Suppressor macrophage (primary cell): ENCODE results near the gene KCNJ10.
"Not testable (repeated sequence)": the region's sequence is repeated elsewhere in the genome, so short reads cannot be mapped to it uniquely, and the experiment has no call there.

ENCODE experiments used
- DNase-seq, 4 experiments: peaks; one replicate each; pipeline ENCODE4 v3.0.0-alpha.2; 2020 to 2022

Gene KCNJ10

GRCh38 chr1:160061369-160062229 lies 8.4 kb downstream of the KCNJ10 start:
- DNase-seq = no peak

- peak in 2 of 4 experiments; percentile 25 to 34 for DNase-seq
Observed at GRCh38 chr1:160058087-160058486, 11.9 kb downstream of the KCNJ10 start.

GRCh38 chr1:160056648-160057169 lies 13.3 kb downstream of the KCNJ10 start:
- no peak for DNase-seq

DNA sequence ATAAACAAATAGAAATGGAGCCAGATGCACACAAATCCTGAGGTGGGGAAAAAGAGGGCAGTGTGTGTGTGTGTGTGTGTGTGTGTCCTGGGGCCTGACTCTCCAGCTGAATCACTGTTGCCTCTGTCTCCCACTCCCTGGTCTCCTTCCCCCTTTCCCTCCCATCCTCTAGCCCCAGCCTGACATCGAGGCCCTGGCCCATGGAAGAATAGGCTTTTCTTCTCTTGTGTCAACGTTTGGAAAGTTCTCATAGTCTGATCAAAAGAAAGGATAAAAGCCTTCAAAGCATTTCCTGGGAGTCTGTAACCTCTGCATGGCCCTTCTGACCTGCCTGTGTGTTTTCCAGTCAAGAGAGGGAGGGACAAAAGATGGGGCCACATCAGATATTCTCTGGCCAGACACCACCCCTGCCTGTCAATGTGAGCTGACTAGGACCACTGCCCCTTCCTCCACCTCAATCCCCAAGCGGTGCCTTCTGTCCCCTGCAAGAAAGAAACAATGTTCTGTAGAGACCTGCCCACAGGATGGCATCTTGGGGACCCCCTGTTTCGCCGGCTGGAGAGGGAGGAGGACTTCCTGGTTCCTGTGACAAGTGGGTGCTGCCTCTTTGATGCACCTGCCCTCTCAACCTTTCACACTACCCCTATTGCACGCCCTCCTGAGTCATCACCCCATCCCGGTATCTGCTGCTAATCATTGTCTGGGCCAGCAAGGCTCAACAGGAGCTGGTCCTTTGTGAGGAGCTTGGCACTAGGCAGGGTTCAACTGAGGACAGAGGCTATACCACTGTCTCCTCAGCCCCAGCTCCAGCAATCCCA lies 16.2 kb downstream of the KCNJ10 start:
- DNase-seq = no peak

- no peak for DNase-seq
Observed at GRCh38 chr1:160052936-160053335, 17.0 kb downstream of the KCNJ10 start.

DNA sequence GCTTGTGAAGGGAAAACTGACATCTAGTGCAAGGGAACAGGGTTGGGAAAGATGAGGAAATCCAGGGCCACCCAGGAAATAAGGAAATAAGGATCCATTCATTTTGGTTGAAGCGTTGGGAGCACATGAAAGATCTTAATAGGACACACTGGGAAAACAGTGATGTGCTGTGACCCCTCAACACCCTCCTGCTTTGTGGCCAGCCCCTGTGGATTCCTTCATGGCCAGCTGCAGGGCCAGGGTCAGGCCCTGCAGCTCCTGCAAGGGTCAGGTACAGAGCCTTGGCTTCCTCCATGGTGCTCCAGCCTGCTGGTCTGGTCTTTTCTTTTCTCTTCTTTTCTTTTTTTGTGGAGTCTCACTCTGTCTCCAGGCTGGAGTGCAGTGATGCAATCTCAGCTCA lies 19.3 kb downstream of the KCNJ10 start:
- DNase-seq = no peak

DNA sequence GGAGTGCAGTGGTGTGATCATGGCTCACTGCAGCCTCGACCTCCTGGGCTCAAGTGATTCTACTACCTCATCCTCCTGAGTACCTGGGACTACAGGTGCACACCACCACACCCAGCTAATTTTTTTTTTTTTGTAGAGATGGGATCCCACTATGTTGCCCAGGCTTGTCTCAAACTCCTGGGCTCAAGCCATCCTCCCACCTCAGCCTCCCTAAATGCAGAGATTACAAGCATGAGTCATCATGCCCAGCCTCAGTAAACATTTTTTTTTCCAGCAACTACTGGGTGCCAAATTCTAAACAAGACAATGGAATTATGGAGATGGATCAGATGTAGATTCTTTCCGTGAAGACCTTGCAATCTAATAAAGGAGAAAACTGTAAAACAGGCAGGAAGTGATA lies 19.8 kb downstream of the KCNJ10 start:
- DNase-seq = not testable (repeated sequence)

DNA sequence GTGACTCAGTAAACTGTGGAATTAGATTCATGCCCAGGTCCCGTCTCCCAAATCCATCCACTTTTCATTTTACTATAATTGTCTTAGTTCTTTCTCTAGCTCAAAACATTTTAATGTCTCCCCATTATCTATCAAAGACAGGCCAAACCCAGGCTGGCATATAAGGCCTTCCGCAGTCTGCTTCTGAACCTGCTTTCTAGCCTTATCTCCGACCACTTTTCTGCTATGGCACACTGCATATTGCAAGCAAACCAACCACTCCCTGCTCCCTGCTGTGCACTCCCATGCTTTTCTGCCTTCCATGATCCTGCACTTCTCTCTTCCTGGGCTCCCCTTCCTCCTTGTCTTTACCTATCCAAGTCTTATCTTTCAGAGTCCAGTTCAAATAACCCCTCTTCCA lies 20.9 kb downstream of the KCNJ10 start:
- no peak for DNase-seq

- DNase-seq = no peak
Observed at GRCh38 chr1:160048335-160048734, 21.6 kb downstream of the KCNJ10 start.

GRCh38 chr1:160047111-160047991 lies 22.6 kb downstream of the KCNJ10 start:
- peak in 2 of 4 experiments; percentile 12 to 31 for DNase-seq

DNA sequence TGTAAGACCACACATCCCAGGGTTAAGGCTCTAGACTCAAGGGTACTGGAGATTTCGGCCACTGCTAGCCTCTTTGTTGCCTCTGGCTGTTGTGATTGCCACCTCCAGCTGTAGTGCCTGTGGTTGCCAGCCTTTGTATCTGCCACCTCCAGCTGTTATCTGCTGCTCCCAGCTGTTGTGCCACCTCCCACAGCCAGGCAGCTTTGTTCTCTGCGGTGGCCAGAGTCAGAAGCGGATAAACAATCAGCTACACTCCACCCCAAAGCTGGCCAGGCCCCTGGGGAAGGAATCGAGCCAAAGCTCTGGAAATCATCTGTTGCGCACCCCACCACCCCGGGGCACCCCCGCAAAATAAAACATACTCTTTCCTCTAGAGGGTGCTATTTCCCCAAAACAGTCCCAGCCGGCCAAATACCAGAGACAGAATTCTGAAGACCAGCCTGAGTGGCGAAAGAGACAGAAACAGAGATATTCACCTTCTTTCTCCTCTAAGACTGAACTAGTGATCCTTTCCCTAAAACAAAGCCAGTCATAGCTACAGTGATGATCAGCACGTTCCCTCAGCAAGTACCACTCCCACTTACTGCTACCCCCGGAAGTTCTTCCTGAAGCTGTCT lies 23.4 kb downstream of the KCNJ10 start:
- peak; percentile 49 to 78 (median 64) for DNase-seq

GRCh38 chr1:160045653-160046052 lies 24.3 kb downstream of the KCNJ10 start:
- DNase-seq = no peak

GRCh38 chr1:160043543-160043942 lies 26.4 kb downstream of the KCNJ10 start:
- DNase-seq = no peak

GRCh38 chr1:160040476-160040875 lies 29.5 kb downstream of the KCNJ10 start:
- no peak for DNase-seq

- DNase-seq = peak; percentile 12 to 28 (median 16)
Observed at GRCh38 chr1:160032165-160032820, 37.7 kb downstream of the KCNJ10 start.

DNA sequence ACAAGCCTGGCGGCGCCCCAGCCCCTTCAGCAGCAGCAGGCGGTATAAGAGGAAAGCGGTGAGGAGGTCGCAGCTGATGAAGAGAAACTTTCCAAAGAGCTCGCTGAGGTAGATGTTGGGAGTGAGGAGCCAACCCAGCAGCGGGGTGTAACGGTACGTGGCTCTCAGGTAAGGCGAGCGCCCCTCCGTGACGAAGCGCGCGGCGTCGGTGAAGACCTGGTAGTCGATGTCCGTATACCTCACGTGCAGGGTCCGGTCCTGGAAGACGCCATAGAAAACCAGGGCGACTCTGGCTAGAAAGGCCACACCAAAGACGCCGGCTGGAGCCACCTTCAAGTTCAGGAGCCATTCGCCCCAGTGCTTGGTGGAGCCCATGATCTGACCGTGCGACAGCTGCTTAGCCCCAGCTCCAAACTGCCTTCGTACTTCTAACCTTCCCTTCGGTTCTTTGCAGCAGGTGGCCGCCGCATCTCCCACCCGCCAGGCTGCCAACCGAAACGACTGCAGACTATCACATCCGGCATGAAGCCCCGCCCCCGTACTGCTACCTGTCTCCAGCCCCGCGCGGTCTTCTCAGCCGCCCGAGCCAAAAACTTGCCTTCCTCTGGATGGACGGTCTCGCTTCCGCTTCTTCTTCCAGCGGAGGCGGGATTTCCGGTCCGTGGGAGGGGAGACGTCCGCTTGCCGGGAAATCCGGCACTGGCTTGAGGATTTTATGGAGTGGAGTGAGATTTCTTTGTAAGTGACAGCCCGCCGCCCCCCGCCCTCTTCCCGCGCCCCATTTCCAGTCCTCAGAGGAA lies 38.4 kb downstream of the KCNJ10 start, which contains the start of gene PIGM:
TSS of gene PIGM (minus strand) at position 626 of the 800 bp plus-strand sequence. CDS start at position 375, 251 bp downstream.
- peak; percentile 90 to 95 (median 94) for DNase-seq

- DNase-seq = peak in 3 of 4 experiments; percentile 6 to 15 (median 6)
Observed at GRCh38 chr1:160030657-160031364, 39.1 kb downstream of the KCNJ10 start.

DNA sequence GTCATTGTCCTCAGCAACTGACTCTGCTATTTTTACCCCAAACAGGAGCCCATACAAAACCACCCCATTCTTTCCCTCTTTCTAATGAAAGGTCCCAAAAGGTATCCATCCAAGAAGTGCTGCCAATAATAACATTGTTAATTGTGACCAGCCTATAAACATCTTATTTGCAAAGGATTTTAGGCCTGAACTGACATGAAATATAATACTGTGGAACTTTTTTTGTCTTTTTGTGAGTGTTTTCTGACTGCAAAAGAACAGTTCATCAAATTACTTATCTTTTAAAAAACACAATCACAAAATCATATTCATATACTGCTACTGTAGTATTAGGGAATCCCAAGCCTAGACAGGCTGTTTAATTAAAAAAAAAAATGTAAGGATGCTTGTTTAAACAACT lies 41.5 kb downstream of the KCNJ10 start:
- DNase-seq = no peak

DNA sequence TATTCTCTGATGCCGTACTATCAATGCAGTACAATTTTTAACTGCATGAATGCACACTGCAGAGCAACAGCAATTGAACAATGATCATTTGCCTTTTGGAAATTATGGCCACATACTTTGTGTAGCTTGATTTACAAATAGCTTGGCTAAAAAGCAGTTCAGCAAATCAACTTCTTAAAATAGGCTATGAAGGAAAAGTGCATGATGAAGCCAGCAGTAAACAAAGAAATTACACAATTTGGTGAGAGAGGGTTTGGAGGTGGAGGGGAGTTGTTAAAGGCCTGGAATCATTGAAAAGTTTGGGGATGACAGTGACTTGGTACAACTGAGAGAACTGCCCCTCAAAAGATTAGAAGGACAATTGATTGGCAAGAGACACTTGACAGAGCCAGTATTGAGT lies 44.6 kb downstream of the KCNJ10 start:
- peak in 1 of 4 experiments; percentile 9 for DNase-seq
